ENCODE data around the gene SLC7A9. TPM values are rescaled to one million over a fixed set of nuclear protein-coding genes. Genes with fewer than 3 reads are reported as not detected.

The SLC7A9 gene
- total RNA-seq, 1 donor: not detected

- no peak for DNase-seq (ENCODE audit: low read depth)
- H3K4me3 ChIP-seq (ENCODE audit: low read depth, low read length): no peak overlapping the region
- TF ChIP-seq CTCF (IDR thresholded peaks at IDR 0.05; ENCODE audit: insufficient read depth, low read length): no peak
These were observed 2.9 kb downstream of the SLC7A9 start for GRCh38 chr19:32866564-32867265.

GRCh38 chr19:32866061-32866460, 3.5 kb downstream of the SLC7A9 start:
- no peak for TF ChIP-seq CTCF (IDR thresholded peaks at IDR 0.05; ENCODE audit: insufficient read depth, low read length)
- no peak overlapping the region for H3K4me3 ChIP-seq (ENCODE audit: low read depth, low read length)
- no peak for DNase-seq (ENCODE audit: low read depth)

GRCh38 chr19:32865326-32865725, 4.2 kb downstream of the SLC7A9 start:
- no peak overlapping the region for H3K4me3 ChIP-seq (ENCODE audit: low read depth, low read length)
- DNase-seq (ENCODE audit: low read depth): no peak
- no peak for TF ChIP-seq CTCF (IDR thresholded peaks at IDR 0.05; ENCODE audit: insufficient read depth, low read length)

- no peak overlapping the region for H3K4me3 ChIP-seq (ENCODE audit: low read depth, low read length)
- no peak for TF ChIP-seq CTCF (IDR thresholded peaks at IDR 0.05; ENCODE audit: insufficient read depth, low read length)
- DNase-seq (ENCODE audit: low read depth): no peak
These were observed 5.1 kb downstream of the SLC7A9 start for GRCh38 chr19:32864318-32865007.

GRCh38 chr19:32863841-32864240, 5.7 kb downstream of the SLC7A9 start:
- TF ChIP-seq CTCF (IDR thresholded peaks at IDR 0.05; ENCODE audit: insufficient read depth, low read length): no peak
- H3K4me3 ChIP-seq (ENCODE audit: low read depth, low read length): no peak overlapping the region
- DNase-seq (ENCODE audit: low read depth): no peak

- H3K4me3 ChIP-seq (ENCODE audit: low read depth, low read length): no peak overlapping the region
- DNase-seq (ENCODE audit: low read depth): no peak
- no peak for TF ChIP-seq CTCF (IDR thresholded peaks at IDR 0.05; ENCODE audit: insufficient read depth, low read length)
These were observed 6.3 kb downstream of the SLC7A9 start for GRCh38 chr19:32863301-32863700.

Measured in fibroblast of the aortic adventitia (primary cell).